K562 (cell line): Measurements from ENCODE around the gene TENT4B. TPM values are rescaled to one million over a fixed set of nuclear protein-coding genes. Genes with fewer than 3 reads are reported as not detected.

Experiments
- ATF7 ChIP-seq: fragments of 450-650 bp; IDR thresholded peaks from 2 replicates; pipeline ENCODE4 v1.7.1; 2014; ENCODE audit warnings: mild to moderate bottlenecking, moderate library complexity
- HDAC1 ChIP-seq, 2 experiments: fragments of 450-650 bp; IDR thresholded peaks; 2 replicates each; pipeline ENCODE4 v1.6.1; 2016 to 2017; ENCODE audit warnings: inconsistent platforms in 1 of 2, mild to moderate bottlenecking in 1 of 2, moderate library complexity in 1 of 2
- HINFP ChIP-seq: fragments of 450-650 bp; conservative IDR thresholded peaks from 2 replicates; pipeline ENCODE4 v1.6.1; 2016; ENCODE audit warnings: missing genetic modification characterization, low read depth, mild to moderate bottlenecking, control low read depth, missing compliant biosample characterization
- KLF13 ChIP-seq: fragments of 450-650 bp; IDR thresholded peaks from 2 replicates; pipeline ENCODE4 v1.6.1; 2016; ENCODE audit warnings: missing genetic modification characterization, low read depth, mild to moderate bottlenecking, missing compliant biosample characterization, moderate library complexity, borderline replicate concordance
- MBD1 ChIP-seq: fragments of 250-450 bp; sonication (Bioruptor Pico); IDR thresholded peaks from 2 replicates; pipeline ENCODE4 v1.8.0; 2022; ENCODE audit warnings: inconsistent platforms
- NUFIP1 ChIP-seq: fragments of 450-650 bp; IDR thresholded peaks from 2 replicates; pipeline ENCODE4 v1.6.1; 2018; ENCODE audit not compliant: partially characterized antibody
- PRPF4 ChIP-seq: fragments of 200-400 bp; formaldehyde crosslinking; IDR thresholded peaks from one replicate; pipeline ENCODE4 v1.6.1; 2017; ENCODE audit warnings: low read length, low read depth, mild to moderate bottlenecking; ENCODE audit not compliant: insufficient read depth, poor library complexity, severe bottlenecking
- SOX6 ChIP-seq: fragments of 450-650 bp; IDR thresholded peaks from 2 replicates; pipeline ENCODE4 v1.6.1; 2014; ENCODE audit warnings: mild to moderate bottlenecking
- TEAD4 ChIP-seq, 2 experiments: sonication (generic) in 1 of 2; formaldehyde crosslinking in 1 of 2; IDR thresholded peaks; 2 replicates each; pipeline versions ENCODE4 v1.6.1 to v1.8.0; 2012 to 2022; ENCODE audit warnings: borderline replicate concordance in 1 of 2, inconsistent platforms in 1 of 2, low read length in 1 of 2, mild to moderate bottlenecking in 1 of 2, missing genetic modification reagents in 1 of 2
- THAP12 ChIP-seq: fragments of 250-450 bp; sonication (Bioruptor Pico); IDR thresholded peaks from 2 replicates; pipeline ENCODE4 v1.9.0; 2021; ENCODE audit warnings: mild to moderate bottlenecking, inconsistent platforms
- ZNF318 ChIP-seq, 2 experiments: fragments of 450-650 bp; IDR thresholded peaks; 2 replicates each; pipeline ENCODE4 v1.6.1; 2016; ENCODE audit warnings: mild to moderate bottlenecking in 2 of 2, borderline replicate concordance in 1 of 2, low read depth in 1 of 2, moderate library complexity in 1 of 2
- ZNF561 ChIP-seq: fragments of 450-650 bp; formaldehyde crosslinking; conservative IDR thresholded peaks from 2 replicates; pipeline ENCODE4 v1.4.0; 2020; ENCODE audit warnings: mild to moderate bottlenecking, moderate library complexity
- polyA plus RNA-seq, 8 experiments: library from polyadenylated mRNA; depleted of rRNA in 4 of 8; stranded (reverse) in 5 of 8; unstranded in 3 of 8; fragments of >200 nt; fragmentation: Nextera tagmentation in 2 of 8; fragmentation: Illumina TruSeq in 1 of 8; extraction: Ambion mirVana in 2 of 8; extraction: Trizol in 1 of 8; gene quantifications; 2 replicates each; pipeline versions ENCODE4 v1.2.1 to v1.2.3, GENCODE V29; 2011 to 2014; ENCODE audit warnings: inconsistent platforms in 1 of 8, missing spikeins in 1 of 8
- total RNA-seq, 7 experiments: library from RNA; depleted of rRNA in 6 of 7; stranded (reverse); fragments of >200 nt in 6 of 7; fragmentation: Illumina TruSeq in 2 of 7; extraction: Trizol in 2 of 7; gene quantifications; 2 replicates each; pipeline versions ENCODE4 v1.2.1 to v1.2.3, GENCODE V29; 2011 to 2021; ENCODE audit warnings: low replicate concordance in 1 of 7

The TENT4B gene
- total and polyA plus RNA-seq, 9 of the 15 experiments (the other 6 are each of a cell fraction or from before 2014, with no cell fraction given): 5.2 to 8.4 (median 7.0) TPM

GRCh38 chr16:50229149-50229726 lies 76.1 kb downstream of the TENT4B start (continued):
- no peak for TF ChIP-seq KLF13 (tag)
- no peak for TF ChIP-seq NUFIP1
- TF ChIP-seq SOX6: no peak
- peak; percentile 85 for TF ChIP-seq ATF7
- 0 out of 4 replicates have a peak, but pooled peaks of 1 of the 2 experiments have one; percentile 9 for TF ChIP-seq ZNF318 (IDR thresholded peaks at IDR 0.05; ENCODE audit: borderline replicate concordance in 1 of 2, low read depth in 1 of 2)
- TF ChIP-seq TEAD4 (IDR thresholded peaks at IDR 0.05; ENCODE audit: low read length): no peak
- TF ChIP-seq TEAD4 (CRISPR knock-in tag; IDR thresholded peaks at IDR 0.05; ENCODE audit: borderline replicate concordance): no peak
- no peak for TF ChIP-seq ZNF561 (CRISPR knock-in tag)
- TF ChIP-seq PRPF4: no peak
- no peak for TF ChIP-seq MBD1 (CRISPR knock-in tag)
- TF ChIP-seq HDAC1 (IDR thresholded peaks at IDR 0.05): 0 out of 4 replicates have a peak, but pooled peaks of 1 of the 2 experiments have one; percentile 16
- no peak for TF ChIP-seq HINFP (tag)
- TF ChIP-seq THAP12 (CRISPR knock-in tag): no peak
